Gastroesophageal sphincter (tissue), 3 donors: ENCODE results near the gene CCR9.

ENCODE experiments used
- POLR2A ChIP-seq, 2 donors: fragments of 450-650 bp; IDR thresholded peaks; one replicate each; pipeline ENCODE4 v1.6.1; 2017; ENCODE audit warnings: antibody characterized with exemption in 2 of 2, mild to moderate bottlenecking in 2 of 2, moderate library complexity in 1 of 2
- TF ChIP-seq, protein P1 (sequence below), 4 experiments: fragments of 200-600 bp in 2 of 4; fragments of 450-650 bp in 2 of 4; sonication (generic) in 1 of 4; IDR thresholded peaks; one replicate each; pipeline ENCODE4 v1.5.1; 2017 to 2019; ENCODE audit warnings: antibody characterized with exemption in 4 of 4, mild to moderate bottlenecking in 2 of 4, moderate library complexity in 2 of 4

- no peak for TF ChIP-seq POLR2A (IDR thresholded peaks at IDR 0.05)
- TF ChIP-seq, protein P1, sequence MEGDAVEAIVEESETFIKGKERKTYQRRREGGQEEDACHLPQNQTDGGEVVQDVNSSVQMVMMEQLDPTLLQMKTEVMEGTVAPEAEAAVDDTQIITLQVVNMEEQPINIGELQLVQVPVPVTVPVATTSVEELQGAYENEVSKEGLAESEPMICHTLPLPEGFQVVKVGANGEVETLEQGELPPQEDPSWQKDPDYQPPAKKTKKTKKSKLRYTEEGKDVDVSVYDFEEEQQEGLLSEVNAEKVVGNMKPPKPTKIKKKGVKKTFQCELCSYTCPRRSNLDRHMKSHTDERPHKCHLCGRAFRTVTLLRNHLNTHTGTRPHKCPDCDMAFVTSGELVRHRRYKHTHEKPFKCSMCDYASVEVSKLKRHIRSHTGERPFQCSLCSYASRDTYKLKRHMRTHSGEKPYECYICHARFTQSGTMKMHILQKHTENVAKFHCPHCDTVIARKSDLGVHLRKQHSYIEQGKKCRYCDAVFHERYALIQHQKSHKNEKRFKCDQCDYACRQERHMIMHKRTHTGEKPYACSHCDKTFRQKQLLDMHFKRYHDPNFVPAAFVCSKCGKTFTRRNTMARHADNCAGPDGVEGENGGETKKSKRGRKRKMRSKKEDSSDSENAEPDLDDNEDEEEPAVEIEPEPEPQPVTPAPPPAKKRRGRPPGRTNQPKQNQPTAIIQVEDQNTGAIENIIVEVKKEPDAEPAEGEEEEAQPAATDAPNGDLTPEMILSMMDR (IDR thresholded peaks at IDR 0.05): no peak
Observed at GRCh38 chr3:45885979-45886705, at the start of gene CCR9.
